OCI-LY3 (cell line): ENCODE data around the gene NTHL1.

ENCODE experiments used
- EZH2phosphoT487 ChIP-seq: fragments of 200-600 bp; shearing (Covaris generic); IDR thresholded peaks from 2 replicates; pipeline ENCODE4 v1.6.1; 2018; ENCODE audit warnings: antibody characterized with exemption, mixed run types, low read depth
- TF ChIP-seq, protein P1 (sequence below): fragments of 200-600, 300-600 bp; sonication (generic); IDR thresholded peaks from 2 replicates; pipeline ENCODE4 v1.5.1; 2014; ENCODE audit warnings: antibody characterized with exemption, low read length, low read depth

- TF ChIP-seq, protein P1, sequence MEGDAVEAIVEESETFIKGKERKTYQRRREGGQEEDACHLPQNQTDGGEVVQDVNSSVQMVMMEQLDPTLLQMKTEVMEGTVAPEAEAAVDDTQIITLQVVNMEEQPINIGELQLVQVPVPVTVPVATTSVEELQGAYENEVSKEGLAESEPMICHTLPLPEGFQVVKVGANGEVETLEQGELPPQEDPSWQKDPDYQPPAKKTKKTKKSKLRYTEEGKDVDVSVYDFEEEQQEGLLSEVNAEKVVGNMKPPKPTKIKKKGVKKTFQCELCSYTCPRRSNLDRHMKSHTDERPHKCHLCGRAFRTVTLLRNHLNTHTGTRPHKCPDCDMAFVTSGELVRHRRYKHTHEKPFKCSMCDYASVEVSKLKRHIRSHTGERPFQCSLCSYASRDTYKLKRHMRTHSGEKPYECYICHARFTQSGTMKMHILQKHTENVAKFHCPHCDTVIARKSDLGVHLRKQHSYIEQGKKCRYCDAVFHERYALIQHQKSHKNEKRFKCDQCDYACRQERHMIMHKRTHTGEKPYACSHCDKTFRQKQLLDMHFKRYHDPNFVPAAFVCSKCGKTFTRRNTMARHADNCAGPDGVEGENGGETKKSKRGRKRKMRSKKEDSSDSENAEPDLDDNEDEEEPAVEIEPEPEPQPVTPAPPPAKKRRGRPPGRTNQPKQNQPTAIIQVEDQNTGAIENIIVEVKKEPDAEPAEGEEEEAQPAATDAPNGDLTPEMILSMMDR: no peak
- no peak for TF ChIP-seq EZH2phosphoT487
Observed at GRCh38 chr16:2095315-2095853, 47.8 kb upstream of the NTHL1 start.
